SHP77 (cell line): ENCODE data around the gene DSC3.
"Not testable (repeated sequence)": the region's sequence is repeated elsewhere in the genome, so short reads cannot be mapped to it uniquely, and the experiment has no call there.

Experiments
- DNase-seq, 2 experiments: peaks; one replicate each; lab custom pipeline; 2025; lab: John Stamatoyannopoulos, UW

DSC3 gene

DNA sequence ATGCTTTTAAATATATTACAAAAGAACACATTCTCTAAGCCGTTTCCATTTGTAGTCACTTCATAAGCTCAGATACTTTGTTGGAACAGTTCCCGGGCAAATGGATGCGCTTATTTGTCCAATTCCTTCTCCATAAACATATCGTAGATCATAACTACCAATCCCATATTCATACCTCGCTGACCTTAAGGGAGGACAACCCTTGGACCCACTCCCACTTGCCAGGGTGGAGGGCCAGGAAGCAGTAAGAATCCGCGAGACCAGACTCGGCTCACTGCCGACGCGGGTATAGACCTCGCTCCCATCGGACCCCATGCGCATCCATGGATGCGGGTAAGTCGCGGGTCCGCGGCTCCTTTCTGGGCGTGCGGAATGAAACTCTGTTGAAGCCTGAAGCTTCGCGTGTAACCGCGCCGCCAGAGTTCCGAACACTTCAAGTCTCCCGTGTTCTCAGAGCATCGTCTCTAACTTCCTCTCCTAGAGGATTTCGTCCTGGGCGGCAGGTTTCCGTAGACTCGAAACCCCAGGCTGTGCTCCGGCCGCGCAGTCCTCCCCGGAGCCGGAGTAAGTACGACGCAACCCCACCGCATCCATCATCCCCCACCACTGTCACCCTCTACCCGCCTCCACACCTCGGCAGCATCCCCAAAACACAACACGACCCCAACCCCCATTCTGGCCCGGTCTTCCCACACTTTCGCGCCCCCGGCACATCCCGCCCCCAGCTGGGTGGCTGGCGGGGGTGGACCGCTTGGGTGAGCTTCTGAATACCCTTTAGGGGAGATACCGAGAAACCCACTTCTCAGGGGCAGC, 1.1 kb downstream of the DSC3 start:
- no peak for DNase-seq

- no peak for DNase-seq
Observed at GRCh38 chr18:31040686-31041270, 1.8 kb downstream of the DSC3 start.

- DNase-seq = no peak
Observed at GRCh38 chr18:31039426-31039825, 3.1 kb downstream of the DSC3 start.

- DNase-seq = not testable (repeated sequence)
Observed at GRCh38 chr18:31037686-31038085, 4.9 kb downstream of the DSC3 start.

DNA sequence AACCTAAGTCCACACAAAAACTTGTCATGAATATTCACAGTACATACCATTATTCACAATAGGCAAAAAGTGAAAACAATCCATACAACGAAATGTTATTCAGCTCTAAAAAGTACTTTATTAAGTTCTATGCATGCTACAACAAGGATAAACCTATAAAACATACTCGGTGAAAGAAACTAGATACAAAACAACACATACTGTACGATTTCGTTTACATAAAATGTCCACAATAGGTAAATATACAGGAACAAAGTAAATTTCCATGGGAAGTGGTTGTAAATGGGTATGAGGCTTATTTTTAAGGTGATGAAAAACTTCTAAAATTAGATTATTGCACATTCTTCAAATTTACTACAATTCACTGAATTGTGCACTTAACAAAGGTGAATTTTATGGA, 8.0 kb downstream of the DSC3 start:
- no peak for DNase-seq

- no peak for DNase-seq
Observed at GRCh38 chr18:31030574-31031278, 11.8 kb downstream of the DSC3 start.

DNA sequence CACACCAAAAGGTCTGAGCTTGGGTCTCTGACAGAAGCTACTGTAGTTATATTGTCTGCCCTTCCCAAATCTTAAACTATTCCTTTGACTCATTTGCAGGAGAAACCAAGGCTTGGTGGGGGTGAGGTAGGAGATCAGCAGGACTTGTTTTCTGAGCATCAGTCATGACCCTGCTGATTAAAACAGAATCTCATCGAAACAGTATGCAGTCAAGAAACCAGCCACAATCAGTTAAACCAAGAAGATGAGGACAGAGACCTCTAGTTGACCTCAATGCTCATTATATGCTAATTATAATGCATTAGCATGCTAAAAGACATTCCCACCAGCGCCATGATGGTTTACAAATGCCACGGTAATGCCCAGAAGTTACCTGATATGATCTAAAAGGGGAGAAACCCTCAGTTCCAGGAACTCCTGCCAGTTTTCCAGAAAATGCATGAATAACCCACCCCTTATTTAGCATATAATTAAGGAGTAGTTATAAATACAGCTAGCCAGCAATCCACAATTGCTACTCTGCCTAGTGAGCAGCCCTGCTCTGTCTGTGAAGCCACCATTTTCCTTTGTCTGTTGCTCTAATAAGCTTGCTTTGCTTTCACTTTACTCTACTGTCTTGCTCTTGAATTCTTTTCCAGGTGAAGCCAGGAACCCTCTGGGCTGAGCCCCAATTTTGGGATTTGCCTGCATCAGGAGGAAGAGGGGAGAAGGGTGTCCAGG, 26.7 kb downstream of the DSC3 start:
- no peak for DNase-seq

- DNase-seq = not testable (repeated sequence)
Observed at GRCh38 chr18:31011455-31011854, 31.1 kb downstream of the DSC3 start.

DNA sequence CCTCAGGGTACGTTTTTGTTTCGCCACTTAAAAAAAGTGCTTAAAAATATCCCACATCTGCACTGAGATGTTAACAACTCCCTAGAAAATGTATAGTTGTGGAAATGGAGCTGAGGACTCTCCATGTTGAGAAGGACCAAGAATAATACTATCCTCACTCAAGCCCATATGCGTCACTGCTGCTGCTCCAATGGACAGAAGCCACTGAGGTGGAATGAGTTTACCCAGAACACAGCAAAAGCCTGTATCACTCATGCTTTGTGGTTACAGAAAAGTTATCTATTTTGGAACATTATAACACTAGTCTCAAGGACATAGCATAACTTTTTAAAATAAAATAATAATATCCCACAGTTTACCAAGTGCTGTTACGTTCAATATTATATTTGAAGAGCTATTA, 31.9 kb downstream of the DSC3 start:
- no peak for DNase-seq

DNA sequence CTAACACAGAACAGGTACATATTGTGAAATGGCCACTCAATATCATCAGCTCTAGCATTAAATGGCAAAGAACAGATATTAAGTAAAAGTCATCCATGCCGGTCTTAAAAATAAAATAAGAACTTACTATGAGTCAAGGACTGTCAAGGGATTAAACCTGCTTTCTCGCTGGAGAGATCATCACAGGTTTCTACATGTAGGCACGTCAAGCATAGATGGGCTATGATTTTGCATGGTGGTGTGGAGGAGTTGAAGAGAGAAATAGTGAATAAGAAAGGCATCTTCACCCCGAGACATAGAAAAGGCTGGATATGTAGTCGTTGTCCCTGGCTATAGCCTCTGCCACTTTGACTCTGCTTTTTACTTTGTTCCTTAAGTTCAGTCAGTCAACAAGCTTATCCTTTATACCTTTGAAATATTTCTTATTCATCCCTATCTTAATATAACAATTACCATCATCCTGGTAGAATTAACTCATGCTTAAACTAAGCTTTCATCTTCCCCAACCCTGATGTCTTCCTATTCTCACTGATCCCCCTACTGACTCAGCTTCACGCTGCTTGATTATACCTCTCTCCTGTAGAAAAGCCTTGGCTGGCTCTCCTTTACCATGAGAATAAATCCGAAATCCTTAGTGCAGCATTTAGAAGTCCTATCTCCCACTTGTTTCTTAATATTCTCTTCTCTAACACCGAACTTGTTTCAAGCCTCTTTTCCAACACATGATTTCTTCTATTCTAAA, 42.5 kb downstream of the DSC3 start:
- no peak for DNase-seq

GRCh38 chr18:30999186-30999585, 43.4 kb downstream of the DSC3 start:
- DNase-seq = no peak

DNA sequence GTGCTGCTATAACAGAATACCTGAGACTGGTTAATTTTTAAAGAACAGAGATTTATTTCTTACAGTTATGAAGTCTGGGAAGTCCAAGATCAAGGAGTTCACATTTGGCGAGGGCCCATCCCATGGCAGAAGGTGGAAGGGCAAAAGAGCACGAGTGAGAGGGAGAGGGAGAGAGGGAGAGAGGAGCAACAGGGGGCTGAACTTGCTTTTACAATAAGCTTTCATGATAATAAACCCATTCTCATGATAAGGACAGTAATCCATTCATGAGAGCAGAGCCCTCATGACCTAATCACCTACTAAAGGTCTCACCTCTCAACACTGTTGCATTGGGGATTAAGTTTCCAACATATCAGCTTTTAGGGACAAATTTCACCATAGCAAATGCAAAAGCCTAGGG, 45.3 kb downstream of the DSC3 start:
- no peak for DNase-seq

DNA sequence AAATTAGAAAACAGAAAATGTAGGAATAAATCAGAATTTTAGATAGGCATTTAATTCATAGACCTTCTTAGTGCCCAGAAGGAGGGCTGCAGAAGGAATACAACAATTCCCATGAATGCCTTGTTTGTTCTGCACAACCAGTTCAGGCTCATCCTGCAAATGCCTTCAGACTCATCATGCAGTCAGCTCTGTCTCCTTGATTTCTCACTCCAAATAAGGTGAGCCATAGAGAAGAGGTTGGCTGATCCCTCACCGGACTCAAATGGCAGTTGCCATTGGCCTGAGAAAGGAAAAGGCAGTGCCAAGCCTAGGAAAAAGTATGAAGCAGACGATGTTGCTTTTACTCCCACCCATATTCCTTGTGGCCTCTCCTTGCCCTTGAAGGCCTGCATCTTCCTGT, 50.3 kb downstream of the DSC3 start:
- no peak for DNase-seq

- DNase-seq = no peak
Observed at GRCh38 chr18:30991397-30991796, 51.1 kb downstream of the DSC3 start.

GRCh38 chr18:30989141-30989540, 53.4 kb downstream of the DSC3 start:
- DNase-seq = no peak

DNA sequence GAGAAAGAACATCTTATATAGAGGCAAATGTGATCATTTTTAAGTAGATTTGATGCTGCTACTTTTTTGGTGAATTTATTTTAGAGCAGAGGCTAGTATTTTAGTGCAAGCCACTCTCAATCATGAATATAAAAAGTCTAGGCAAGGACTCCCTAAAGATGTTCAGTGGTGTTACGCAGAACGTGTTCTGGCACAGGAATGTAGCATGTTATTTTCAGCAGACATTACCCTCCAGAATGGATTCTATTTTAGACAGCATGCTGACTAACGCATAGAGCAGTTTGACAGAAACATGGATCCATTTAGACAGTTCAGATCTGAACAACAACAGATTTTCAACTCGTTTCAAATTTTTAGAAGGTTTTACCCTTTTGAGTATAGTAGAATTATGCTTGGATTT, 54.1 kb downstream of the DSC3 start:
- DNase-seq = no peak

GRCh38 chr18:30987467-30988241, 54.9 kb downstream of the DSC3 start:
- no peak for DNase-seq

GRCh38 chr18:30985753-30986152, 56.8 kb downstream of the DSC3 start:
- DNase-seq = no peak

DNA sequence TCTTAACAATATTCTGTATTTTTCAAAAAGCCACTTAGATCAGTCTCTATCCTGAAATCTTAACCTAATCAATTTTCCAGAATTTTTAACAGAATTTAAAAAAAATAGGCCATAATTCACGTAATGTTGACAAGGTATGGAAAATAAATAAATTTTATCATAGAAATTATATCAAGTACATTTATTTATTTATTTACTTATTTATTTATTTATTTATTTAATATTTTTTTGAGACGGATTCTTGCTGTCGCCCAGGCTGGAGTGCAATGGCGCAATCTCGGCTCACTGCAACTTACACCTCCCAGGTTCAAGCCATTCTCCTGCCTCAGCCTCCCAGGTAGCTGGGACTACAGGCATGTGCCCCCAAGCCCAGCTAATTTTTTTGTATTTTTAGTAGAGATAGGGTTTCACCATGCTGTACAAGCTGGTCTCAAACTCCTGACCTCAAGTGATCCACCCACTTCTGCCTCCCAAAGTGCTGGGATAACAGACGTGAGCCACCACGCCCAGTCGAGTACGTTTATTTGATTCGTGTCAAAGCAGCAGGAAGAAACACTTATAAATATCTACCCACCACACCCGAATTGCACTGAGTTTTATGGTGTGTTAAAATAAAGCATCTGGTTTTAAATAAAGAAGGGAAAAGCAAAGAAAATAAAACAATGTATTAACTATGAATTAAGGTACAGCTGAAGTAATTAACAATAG, 60.1 kb downstream of the DSC3 start:
- DNase-seq = no peak

DNA sequence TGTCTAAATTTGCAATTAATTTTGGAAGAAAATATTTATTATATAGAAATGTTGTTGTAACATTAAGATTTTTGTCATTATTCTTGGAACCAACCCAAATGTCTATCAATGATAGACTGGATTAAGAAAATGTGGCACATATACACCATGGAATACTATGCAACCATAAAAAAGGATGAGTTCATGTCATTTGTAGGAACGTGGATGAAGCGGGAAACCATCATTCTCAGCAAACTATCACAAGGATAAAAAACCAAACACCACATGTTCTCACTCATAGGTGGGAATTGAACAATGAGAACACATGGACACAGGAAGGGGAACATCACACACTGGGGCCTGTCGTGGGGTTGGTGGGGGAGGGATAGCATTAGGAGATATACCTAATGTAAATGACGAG, 64.5 kb downstream of the DSC3 start:
- not testable (repeated sequence) for DNase-seq
